HG03378 (cell line): ENCODE measurements around the gene EIF4EBP3.
A peak's percentile ranks its signal among the peaks of the same experiment; 100 is the strongest.

Experiments
- ATAC-seq: cut with Tn5 transposase; IDR thresholded peaks from one replicate; pipeline ENCODE4 v1.9.1; 2021; ENCODE audit warnings: mild to moderate bottlenecking, moderate library complexity; ENCODE audit not compliant: unreplicated experiment

EIF4EBP3 gene

DNA sequence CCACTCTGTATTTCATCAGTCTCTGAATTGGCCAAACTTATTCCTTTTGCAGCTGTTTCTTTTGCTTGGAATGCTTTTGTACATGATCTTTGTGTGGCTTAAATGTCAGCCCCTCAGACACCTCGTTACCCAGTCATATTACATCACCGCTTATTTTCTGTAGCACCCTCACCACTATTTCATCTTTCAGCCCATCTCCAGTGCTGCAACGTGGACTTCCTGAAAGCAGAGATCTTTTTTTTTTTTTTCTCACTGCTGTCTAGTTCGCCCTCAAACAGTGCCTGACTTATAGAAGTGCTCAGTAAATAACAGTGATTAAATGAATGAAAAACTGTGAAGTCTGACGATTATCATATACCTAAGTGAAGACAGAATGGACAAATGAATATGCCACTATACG is 9.0 kb downstream of the EIF4EBP3 start:
- ATAC-seq: no peak

DNA sequence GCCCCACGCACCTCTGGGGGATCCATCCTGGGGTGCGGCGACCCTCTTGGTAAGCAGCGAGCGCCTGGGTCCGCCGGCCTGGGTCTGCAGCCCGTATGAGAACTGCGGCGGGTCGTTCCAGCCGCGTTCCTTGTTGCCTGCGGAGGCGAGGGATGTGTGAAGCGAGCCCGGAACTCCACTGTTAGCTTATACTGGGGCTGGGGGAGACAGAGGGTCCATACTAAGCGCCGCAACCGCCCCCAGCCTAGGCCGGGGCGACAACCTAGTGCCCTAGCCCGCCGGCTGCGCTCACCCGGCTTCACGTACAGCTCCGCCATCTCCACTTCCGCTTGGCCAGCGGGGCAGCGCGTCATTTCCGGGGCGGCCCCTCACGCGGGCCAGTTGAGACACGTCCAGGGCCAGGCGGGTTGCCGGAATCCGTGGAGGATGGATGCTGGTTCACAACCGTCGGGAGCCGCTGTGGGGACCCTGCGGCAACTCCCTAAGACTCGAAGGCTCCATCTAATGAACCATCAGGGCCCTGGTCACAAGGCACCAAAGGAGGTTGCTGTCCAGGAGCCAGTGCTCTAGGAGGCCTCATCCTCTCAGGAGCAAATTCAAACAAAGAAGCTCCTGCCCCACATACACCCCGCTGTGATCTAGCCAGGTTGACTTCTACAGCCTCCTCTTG is 9.8 kb downstream of the EIF4EBP3 start, which contains the start of gene SRA1:
TSS of gene SRA1 (minus strand) at position 338 of the 670 bp plus-strand sequence. CDS start at position 317, 21 bp downstream.
- peak; percentile 87 for ATAC-seq

DNA sequence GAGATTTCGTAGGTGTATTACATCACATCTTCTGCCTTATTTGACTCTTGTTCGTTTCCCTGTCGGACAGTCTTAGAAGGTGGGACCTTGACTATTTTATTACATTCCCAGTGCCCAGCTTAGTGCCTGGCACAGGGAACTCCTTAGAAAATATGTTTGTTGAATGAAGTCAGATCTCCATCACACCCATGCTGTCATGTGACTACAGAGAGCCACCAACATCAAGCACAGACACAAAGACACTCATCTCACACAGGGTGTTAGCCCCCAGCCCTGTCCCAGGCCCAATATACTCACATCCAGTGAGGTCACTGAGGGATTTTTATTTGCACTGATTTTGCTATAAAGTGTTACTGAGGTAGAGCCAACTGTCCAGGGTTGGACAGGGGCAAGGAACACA is 10.5 kb downstream of the EIF4EBP3 start:
- ATAC-seq: no peak

DNA sequence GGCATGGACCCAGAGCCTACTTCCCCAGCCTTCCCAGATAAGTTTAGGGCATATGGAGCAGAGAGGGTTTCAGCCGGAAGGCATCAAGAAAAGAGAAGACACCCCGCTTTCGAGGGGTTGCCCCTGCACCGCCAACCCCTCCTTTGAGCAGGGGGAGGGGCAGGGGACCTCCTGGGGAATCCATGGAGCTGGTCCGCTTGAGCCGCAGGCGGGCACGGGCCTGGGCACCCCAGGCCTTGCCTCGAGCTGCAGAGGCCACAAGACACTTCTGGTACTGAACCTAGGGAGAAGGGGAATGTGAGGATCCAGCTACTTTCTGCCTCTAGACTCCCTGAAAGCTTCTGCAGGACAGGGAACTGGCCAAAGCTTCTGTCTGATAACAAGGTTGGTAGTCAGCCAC is 11.1 kb downstream of the EIF4EBP3 start:
- ATAC-seq: no peak

DNA sequence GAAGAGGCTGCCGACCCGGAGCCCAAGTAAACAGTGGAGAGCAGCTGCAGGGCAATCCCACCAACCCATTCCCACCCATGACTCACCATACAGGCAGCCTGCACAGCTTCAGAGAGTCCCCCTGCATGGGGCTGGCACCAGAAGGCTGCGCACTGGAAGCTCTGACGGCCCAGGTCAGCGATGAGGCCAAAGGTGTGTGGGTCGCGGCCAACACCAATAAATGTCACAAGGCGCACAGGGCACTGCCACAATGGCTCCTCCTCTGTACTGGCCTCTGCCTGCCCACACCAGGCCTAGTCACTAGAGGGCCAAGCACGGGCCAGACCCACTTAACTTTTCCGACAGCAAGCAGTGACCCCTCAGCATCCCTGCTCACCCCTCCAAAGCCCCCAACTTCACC is 12.8 kb downstream of the EIF4EBP3 start:
- no peak for ATAC-seq

DNA sequence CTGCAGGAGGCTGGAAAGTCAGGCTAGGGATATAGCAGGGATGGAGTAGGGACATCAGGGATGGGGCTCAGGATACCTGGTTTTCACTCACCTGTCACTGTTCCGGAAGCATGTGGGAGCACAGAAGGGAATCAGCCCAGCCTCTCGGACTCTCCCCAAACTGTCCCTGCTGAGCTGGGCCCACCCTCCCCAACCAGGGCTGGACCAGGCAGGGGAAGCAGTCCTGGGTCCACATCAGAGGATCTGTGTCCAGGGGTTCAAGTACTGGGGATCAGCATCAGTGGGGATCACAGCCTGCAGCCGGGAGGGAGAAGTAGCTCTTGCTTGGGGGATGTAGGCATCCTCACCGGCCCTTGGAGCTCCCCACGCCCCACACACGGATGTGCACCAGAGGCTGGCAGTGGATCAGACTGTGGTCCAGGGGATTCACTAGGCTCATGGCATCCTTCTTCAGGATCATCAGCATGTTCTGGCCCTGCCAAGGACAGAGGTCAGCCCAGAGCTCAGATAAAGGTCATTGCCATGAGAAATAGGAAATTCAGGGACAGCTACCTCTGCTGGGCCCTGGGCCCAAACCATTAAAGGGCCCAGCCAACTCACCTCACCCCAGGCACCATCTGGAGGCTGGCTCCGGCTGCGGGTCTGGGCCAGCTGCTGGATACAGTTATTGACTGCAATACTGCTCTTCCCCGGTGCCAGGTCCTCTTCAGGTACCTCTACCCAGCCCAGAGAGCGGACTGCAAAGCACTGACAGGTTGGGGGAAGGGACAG is 14.5 kb downstream of the EIF4EBP3 start:
- no peak for ATAC-seq

DNA sequence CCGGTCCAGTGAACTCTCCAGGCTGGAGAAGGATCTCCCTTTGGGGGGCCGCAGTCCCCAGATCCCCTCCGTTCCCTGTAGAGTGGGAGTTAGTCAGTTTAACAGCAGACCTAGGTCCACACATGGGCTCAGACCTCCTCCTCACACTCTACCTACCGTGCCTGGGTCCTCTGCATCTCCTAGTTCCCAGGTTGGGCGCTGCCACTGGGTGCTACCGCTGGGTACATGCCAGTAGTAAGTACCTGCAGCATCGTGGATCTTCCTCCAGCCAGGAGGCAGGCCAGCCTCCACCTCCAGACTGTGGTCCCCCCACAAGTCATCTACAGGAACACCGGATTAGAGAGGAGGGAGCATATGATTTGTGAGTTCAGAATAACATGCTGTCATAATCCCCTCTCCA is 16.1 kb downstream of the EIF4EBP3 start:
- no peak for ATAC-seq

DNA sequence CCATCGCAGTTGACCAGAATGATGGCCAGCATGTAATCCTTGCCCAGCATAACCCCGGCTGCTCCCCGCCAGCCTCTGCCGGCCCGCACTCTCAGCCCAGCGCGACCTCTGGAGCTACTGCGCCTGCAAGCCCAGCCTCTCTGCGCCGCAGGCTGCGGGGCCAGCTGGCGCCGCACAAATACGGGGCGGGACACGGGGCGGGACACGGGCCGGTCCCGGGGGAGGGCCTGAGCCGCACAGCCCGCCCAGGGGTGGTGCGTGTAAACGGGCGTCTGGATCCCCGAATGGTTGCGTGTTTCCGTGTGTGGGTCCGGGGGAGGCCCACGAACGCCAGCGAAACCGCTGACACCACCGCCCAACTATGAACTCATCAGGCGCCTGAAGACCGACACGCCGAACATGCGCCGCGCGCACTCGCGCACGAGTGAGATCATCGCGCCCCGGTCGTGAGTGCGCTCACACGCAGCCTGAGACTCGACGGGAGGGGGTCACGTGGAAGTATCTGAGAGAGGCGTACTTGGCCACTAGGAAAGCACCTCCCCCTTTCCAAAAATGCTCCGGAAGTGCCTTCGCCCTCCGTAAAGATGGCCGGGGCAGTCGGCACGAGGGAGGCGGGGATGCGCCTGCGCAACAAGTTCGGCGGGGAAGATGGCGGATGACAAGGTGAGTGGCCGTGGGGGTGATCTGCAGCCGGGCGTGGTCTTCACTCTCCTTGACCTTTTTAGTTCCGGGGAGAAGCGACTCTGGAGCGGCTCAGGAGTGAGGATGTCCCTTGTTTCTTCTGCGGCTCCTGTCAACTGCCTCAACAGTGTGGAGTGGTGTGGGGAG is 16.9 kb downstream of the EIF4EBP3 start, which contains the start of the genes APBB3 and SLC35A4:
TSS of gene APBB3 (minus strand) at position 403 of the 828 bp plus-strand sequence. CDS start at position 50, 353 bp downstream.
TSS of gene SLC35A4 (plus strand) at position 633 of the 828 bp plus-strand sequence. CDS start 2,342 bp downstream, outside the sequence.
- peak; percentile 88 for ATAC-seq

DNA sequence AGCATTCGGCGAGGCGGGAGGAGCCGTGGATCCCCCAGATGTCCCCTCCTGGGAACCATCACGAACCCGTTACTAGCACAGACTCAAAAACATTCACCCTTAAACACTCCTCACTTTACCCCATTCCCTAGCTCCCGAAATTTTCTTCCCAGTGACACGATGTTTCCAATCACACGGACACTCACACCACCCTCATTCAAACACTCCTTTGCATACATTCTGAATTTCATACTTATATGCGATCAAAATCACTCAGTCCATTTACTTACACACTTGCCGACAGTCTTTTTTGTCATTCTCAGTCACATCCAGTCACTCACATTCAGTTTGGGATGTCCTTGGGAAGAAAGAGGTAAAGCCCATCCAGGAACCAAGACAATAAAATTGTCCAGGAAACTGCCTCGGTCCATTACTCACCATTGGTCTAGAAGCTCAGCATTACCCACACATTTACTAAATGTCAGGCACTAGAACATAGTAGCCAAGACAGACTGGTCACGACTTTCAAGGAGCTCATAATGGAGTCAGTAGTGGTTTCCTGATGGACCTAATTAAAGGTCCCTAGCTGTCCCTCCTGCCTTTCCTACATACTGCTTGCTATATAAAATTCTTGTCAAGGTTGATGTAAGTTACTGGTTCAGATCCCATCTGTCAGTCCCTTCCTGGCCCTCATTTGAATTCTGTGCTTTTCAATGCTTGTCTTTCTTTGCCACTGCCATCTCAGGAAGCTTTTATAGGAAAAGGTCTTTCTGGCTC is 17.7 kb downstream of the EIF4EBP3 start:
- no peak for ATAC-seq

DNA sequence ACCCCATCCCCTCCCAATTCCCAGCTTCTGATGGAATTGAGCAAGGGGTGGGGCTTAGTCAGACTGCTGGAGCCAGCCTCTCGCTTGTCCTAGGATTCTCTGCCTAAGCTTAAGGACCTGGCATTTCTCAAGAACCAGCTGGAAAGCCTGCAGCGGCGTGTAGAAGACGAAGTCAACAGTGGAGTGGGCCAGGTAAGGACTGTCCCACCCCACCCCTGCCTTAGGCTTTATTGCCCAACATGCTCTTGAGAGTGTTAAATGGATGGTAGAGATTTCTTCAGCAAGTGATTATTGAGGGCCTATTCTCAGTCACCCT is 18.3 kb downstream of the EIF4EBP3 start:
- ATAC-seq: no peak

DNA sequence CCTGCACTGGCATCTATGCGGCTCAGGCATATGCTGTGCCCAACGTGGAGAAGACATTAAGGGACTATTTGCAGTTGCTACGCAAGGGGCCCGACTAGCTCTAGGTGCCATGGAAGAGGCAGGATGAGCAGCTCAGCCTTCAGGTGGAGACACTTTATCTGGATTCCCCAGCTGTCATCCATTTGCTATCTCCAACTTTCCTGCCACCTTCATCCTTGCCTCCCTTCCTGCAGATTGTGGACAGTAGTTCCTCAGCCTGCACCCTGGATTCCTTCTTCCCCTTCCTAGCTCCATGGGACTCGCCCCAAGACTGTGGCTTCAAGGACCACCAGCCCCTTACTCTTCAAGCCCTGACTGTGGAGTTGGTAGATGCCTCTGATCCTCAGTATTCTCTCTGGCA is 19.2 kb downstream of the EIF4EBP3 start:
- ATAC-seq: no peak

DNA sequence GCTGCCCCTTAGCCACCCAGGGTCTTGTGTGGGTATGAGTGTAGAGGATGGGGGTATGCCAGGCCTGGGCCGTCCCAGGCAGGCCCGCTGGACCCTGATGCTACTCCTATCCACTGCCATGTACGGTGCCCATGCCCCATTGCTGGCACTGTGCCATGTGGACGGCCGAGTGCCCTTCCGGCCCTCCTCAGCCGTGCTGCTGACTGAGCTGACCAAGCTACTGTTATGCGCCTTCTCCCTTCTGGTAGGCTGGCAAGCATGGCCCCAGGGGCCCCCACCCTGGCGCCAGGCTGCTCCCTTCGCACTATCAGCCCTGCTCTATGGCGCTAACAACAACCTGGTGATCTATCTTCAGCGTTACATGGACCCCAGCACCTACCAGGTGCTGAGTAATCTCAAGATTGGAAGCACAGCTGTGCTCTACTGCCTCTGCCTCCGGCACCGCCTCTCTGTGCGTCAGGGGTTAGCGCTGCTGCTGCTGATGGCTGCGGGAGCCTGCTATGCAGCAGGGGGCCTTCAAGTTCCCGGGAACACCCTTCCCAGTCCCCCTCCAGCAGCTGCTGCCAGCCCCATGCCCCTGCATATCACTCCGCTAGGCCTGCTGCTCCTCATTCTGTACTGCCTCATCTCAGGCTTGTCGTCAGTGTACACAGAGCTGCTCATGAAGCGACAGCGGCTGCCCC is 19.8 kb downstream of the EIF4EBP3 start:
- no peak for ATAC-seq

DNA sequence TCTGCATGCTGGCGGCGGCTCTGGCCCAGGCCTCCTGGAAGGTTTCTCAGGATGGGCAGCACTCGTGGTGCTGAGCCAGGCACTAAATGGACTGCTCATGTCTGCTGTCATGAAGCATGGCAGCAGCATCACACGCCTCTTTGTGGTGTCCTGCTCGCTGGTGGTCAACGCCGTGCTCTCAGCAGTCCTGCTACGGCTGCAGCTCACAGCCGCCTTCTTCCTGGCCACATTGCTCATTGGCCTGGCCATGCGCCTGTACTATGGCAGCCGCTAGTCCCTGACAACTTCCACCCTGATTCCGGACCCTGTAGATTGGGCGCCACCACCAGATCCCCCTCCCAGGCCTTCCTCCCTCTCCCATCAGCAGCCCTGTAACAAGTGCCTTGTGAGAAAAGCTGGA is 20.4 kb downstream of the EIF4EBP3 start:
- ATAC-seq: no peak

DNA sequence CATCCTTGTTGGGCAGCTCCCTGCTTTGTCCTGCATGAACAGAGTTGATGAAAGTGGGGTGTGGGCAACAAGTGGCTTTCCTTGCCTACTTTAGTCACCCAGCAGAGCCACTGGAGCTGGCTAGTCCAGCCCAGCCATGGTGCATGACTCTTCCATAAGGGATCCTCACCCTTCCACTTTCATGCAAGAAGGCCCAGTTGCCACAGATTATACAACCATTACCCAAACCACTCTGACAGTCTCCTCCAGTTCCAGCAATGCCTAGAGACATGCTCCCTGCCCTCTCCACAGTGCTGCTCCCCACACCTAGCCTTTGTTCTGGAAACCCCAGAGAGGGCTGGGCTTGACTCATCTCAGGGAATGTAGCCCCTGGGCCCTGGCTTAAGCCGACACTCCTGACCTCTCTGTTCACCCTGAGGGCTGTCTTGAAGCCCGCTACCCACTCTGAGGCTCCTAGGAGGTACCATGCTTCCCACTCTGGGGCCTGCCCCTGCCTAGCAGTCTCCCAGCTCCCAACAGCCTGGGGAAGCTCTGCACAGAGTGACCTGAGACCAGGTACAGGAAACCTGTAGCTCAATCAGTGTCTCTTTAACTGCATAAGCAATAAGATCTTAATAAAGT is 21.1 kb downstream of the EIF4EBP3 start:
- no peak for ATAC-seq

DNA sequence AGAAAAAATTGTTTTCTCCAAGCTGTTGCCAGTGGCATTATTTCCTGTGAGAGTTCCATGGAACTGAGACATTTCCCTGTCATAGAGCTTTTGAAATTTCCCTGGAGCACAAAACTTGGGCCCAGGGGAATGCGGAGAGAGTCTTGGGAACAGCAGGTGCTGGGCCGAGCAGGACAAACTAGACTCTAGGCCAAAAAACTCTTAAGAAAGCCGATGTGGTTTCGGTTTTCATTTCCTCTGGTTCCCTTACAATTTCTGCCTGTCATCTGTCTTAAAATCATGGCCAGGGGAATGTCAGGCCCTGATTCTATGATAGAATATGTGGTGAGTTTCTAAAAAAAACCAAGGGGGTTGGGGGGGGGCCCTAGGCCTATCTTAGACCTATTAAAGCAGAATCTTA is 21.7 kb downstream of the EIF4EBP3 start:
- ATAC-seq: no peak

DNA sequence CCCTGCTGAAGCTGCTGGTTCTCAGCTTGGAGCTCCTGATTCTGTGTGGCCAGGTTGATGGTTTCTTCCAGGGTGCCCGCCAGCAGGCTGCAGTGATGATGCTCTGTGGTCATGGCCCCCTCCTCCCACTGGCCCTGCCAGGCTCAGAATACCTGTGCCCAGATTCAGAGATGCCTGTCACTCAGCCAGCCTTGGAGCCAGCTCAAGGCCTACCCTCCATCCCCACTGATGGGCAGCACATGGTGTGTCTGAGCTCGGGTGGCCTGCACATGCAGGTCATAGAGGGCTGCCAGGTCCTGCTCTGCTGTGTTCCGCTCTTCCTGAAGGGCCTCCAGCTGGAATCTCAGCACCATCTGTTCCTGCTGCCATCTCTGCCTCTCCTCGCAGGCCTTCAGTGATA is 22.6 kb downstream of the EIF4EBP3 start:
- no peak for ATAC-seq

DNA sequence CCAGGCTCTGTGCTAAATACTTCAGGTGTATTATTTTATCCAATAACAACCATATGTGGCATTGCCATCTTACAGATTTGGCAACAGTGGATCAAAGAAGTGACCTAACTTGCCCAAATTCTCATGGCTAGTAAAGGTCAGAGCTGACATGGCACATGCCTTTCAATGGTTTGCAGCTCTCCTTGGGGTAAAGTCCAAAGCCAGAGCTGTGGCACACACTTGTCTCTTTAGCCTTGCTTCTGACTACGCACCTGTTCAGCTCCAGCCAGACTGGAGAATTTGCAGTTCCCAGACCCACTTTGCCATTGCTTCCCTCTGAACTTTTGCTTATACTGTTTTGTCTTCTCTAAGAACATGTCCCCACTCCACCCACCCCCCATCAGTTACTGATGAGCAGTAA is 23.0 kb downstream of the EIF4EBP3 start:
- no peak for ATAC-seq

DNA sequence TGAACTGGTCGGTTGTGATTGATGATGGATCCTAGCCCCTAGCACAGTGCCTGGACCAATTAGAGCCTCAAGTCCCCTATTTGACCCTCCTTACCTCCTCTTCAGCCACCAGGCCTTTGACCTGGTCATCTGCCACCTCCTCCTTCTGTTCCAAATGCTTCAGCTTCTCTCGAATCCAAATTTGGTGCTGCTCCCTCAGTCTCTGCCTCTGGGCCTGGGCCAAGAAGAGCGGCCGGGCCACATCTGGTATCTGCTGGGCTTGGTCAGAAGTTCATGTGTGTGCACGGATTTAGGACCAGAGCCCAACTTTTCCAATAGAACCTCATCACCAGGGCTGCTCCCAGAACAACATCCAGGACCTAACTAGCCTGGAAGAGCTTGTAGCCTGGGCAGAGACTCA is 23.6 kb downstream of the EIF4EBP3 start:
- no peak for ATAC-seq

DNA sequence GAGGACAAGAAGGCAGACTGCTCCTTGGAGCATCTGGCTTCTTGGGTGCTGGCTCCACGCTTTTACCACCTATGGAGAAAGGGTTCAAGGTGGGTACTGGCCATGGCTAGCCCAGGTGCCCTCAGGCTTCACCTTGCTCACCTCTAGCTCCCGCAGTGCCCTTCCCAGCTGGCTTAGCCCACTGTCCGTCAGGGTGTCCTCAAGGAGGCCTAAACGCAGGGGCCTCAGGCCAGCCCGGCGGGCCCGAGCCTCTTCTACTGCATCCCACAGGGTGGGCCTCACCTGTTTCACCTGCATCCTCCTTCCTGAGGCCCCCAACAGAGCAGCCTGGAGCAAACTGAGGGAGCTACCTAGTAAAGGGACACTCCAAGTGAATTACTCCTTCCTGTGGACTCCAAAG is 26.2 kb downstream of the EIF4EBP3 start:
- no peak for ATAC-seq

DNA sequence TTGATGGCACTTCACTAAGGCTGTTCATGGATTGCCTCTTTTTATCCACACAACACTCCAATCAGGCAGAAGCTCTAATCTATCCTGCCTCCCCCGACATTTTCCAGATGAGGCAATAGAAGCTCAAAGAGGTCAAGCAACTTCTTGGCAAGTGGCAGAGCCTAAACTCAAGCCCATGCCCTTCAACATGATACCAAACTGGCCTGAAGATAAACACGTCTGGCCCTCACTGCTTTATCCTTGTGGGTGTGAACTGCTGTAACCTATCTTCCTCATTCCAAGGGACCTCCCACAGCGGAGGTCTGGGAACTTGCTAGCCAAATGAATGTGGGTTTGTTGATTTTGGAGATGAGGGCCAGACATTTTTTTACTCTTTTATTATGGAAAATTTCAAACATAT is 26.7 kb downstream of the EIF4EBP3 start:
- no peak for ATAC-seq
